ENCODE data around the gene TM9SF1.

Gene TM9SF1

DNA sequence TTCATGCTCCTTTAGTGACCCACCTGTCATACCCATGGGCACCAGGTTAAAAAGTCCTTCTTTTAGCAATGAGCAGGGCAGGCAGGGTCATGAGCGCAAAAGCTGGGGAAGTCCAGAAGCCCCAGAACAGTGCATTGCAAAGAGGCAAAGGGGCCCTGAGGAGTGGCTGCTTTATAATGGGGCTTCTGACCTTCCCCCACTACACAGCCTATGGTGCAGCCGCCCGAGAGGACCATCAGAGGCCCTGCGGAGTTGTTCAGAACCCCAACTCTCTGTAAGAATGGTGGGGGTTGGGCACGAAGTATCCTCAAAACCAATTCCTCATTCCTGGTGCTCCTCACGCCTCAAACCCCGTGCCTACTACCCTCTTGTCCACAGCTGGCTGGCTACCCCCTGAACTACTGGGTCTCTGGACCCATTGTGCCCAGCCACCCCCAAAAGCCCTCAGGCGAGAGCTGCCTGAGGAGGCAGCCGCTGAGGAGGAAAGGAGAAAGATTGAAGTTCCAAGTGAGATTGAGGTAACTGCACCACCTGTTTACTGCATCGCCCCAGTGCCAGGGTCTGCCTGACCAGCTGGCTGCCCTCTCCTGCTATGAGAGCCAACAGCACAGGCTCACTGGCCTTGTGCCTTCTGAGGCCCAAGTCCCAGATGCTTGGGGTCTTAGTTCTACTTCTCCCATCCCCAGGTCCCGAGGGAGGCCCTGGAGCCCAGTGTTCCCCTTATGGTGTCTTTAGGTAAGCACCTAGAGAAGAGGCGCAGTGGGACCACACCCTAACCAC is 16.7 kb downstream of the TM9SF1 start:
- no peak for ATAC-seq
- TF ChIP-seq ESRRG (CRISPR knock-in tag; IDR thresholded peaks at IDR 0.05) (no peak), GLIS3 (CRISPR knock-in tag; IDR thresholded peaks at IDR 0.05) (no peak), OSR1 (CRISPR knock-in tag; IDR thresholded peaks at IDR 0.05) (no peak), RARB (CRISPR knock-in tag; IDR thresholded peaks at IDR 0.05) (no peak), ISL1 (CRISPR knock-in tag; IDR thresholded peaks at IDR 0.05) (no peak), ZNF70 (CRISPR knock-in tag; IDR thresholded peaks at IDR 0.05) (no peak), CSDC2 (CRISPR knock-in tag; IDR thresholded peaks at IDR 0.05) (no peak), ZFP3 (CRISPR knock-in tag; IDR thresholded peaks at IDR 0.05) (no peak)
- TF ChIP-seq, protein P1, sequence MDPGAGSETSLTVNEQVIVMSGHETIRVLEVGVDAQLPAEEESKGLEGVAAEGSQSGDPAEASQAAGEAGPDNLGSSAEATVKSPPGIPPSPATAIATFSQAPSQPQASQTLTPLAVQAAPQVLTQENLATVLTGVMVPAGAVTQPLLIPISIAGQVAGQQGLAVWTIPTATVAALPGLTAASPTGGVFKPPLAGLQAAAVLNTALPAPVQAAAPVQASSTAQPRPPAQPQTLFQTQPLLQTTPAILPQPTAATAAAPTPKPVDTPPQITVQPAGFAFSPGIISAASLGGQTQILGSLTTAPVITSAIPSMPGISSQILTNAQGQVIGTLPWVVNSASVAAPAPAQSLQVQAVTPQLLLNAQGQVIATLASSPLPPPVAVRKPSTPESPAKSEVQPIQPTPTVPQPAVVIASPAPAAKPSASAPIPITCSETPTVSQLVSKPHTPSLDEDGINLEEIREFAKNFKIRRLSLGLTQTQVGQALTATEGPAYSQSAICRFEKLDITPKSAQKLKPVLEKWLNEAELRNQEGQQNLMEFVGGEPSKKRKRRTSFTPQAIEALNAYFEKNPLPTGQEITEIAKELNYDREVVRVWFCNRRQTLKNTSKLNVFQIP (CRISPR knock-in tag; IDR thresholded peaks at IDR 0.05; ENCODE audit: borderline replicate concordance, low read depth) = no peak

DNA sequence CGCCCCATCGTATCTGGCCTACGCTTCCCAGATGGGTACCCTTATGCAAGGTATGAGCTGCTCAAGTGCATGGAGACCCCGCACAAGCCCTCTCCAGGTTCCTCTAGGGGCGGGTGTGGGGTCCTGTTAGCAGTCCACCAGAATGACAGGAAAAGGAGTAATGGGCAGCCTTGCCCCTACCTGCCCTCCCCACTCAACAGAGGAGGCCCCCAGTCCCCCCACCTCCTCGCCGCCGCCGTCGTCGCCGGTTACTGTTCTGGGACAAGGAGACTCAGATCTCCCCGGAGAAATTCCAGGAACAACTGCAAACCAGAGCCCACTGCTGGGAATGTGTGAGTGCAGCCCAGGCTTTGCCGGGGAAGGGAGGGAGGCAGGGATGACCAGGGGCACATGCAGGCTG is 17.4 kb downstream of the TM9SF1 start:
- TF ChIP-seq TOX (CRISPR knock-in tag; IDR thresholded peaks at IDR 0.05; ENCODE audit: borderline replicate concordance) = no peak
- TF ChIP-seq ISL1 (CRISPR knock-in tag; IDR thresholded peaks at IDR 0.05) = no peak
- no peak for TF ChIP-seq SNAI2 (CRISPR knock-in tag; IDR thresholded peaks at IDR 0.05)
- no peak for TF ChIP-seq ZFP30 (CRISPR knock-in tag; IDR thresholded peaks at IDR 0.05)
- TF ChIP-seq ZNF8 (CRISPR knock-in tag; IDR thresholded peaks at IDR 0.05) = no peak
- TF ChIP-seq ARNTL (CRISPR knock-in tag; IDR thresholded peaks at IDR 0.05; ENCODE audit: borderline replicate concordance, low read depth) = no peak
- TF ChIP-seq, protein P1 (CRISPR knock-in tag; IDR thresholded peaks at IDR 0.05; ENCODE audit: borderline replicate concordance, low read depth) = no peak
- TF ChIP-seq OSR1 (CRISPR knock-in tag; IDR thresholded peaks at IDR 0.05) = no peak
- TF ChIP-seq ZNF565 (CRISPR knock-in tag; conservative IDR thresholded peaks at IDR 0.05; ENCODE audit: low read depth) = no peak
- no peak for TF ChIP-seq TCF4 (CRISPR knock-in tag; IDR thresholded peaks at IDR 0.05; ENCODE audit: borderline replicate concordance)
- TF ChIP-seq RARB (CRISPR knock-in tag; IDR thresholded peaks at IDR 0.05) = no peak
- TF ChIP-seq BACH2 (CRISPR knock-in tag; IDR thresholded peaks at IDR 0.05; ENCODE audit: borderline replicate concordance) = no peak
- no peak for ATAC-seq

DNA sequence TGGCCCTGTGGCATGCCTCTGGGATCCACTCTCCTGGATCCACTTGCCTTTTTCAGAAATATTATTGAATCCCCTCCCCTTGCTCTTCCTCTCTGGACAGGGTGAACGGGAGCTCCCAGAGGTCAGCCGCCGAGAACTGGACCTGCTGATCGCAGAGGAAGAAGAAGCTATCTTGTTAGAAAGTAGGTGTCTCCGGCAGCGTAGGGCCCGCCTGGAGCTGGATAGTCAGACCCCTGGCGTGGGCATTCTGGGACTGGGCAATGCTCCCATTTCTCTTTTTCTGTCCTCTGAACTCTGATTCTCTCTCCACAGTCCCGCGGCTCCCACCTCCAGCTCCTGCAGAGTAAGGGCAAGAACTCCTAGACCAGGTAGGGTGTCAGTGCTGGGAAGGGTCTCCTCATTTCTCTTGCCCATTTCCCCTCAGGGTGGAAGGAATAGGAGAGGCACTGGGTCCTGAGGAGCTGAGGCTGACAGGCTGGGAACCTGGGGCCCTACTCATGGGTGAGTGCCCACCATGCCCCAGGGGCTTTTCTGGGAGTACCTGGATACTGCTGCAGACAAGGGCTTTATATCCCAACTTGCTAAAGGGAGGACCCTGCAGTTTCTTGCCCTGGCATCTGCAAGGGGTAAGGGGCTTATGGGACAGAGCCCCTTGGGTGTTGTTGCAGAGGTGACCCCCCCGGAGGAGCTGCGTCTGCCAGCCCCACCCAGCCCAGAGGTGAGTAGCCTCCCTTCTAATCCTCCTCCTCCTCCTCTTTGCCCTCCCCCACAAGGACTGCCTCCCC is 18.0 kb downstream of the TM9SF1 start:
- TF ChIP-seq ZNF565 (CRISPR knock-in tag; conservative IDR thresholded peaks at IDR 0.05; ENCODE audit: low read depth) = no peak
- TF ChIP-seq, protein P1 (CRISPR knock-in tag; IDR thresholded peaks at IDR 0.05; ENCODE audit: borderline replicate concordance, low read depth) = no peak
- no peak for TF ChIP-seq ZNF70 (CRISPR knock-in tag; IDR thresholded peaks at IDR 0.05)
- TF ChIP-seq, protein P2, sequence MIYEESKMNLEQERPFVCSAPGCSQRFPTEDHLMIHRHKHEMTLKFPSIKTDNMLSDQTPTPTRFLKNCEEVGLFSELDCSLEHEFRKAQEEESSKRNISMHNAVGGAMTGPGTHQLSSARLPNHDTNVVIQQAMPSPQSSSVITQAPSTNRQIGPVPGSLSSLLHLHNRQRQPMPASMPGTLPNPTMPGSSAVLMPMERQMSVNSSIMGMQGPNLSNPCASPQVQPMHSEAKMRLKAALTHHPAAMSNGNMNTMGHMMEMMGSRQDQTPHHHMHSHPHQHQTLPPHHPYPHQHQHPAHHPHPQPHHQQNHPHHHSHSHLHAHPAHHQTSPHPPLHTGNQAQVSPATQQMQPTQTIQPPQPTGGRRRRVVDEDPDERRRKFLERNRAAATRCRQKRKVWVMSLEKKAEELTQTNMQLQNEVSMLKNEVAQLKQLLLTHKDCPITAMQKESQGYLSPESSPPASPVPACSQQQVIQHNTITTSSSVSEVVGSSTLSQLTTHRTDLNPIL (CRISPR knock-in tag; IDR thresholded peaks at IDR 0.05; ENCODE audit: low read depth) = no peak
- no peak for TF ChIP-seq CSDC2 (CRISPR knock-in tag; IDR thresholded peaks at IDR 0.05)
- TF ChIP-seq TOX (CRISPR knock-in tag; IDR thresholded peaks at IDR 0.05; ENCODE audit: borderline replicate concordance) = no peak
- TF ChIP-seq ESRRG (CRISPR knock-in tag; IDR thresholded peaks at IDR 0.05) = no peak
- TF ChIP-seq, protein P3, sequence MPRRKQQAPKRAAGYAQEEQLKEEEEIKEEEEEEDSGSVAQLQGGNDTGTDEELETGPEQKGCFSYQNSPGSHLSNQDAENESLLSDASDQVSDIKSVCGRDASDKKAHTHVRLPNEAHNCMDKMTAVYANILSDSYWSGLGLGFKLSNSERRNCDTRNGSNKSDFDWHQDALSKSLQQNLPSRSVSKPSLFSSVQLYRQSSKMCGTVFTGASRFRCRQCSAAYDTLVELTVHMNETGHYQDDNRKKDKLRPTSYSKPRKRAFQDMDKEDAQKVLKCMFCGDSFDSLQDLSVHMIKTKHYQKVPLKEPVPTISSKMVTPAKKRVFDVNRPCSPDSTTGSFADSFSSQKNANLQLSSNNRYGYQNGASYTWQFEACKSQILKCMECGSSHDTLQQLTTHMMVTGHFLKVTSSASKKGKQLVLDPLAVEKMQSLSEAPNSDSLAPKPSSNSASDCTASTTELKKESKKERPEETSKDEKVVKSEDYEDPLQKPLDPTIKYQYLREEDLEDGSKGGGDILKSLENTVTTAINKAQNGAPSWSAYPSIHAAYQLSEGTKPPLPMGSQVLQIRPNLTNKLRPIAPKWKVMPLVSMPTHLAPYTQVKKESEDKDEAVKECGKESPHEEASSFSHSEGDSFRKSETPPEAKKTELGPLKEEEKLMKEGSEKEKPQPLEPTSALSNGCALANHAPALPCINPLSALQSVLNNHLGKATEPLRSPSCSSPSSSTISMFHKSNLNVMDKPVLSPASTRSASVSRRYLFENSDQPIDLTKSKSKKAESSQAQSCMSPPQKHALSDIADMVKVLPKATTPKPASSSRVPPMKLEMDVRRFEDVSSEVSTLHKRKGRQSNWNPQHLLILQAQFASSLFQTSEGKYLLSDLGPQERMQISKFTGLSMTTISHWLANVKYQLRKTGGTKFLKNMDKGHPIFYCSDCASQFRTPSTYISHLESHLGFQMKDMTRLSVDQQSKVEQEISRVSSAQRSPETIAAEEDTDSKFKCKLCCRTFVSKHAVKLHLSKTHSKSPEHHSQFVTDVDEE (CRISPR knock-in tag; IDR thresholded peaks at IDR 0.05) = no peak
- no peak for TF ChIP-seq TCF4 (CRISPR knock-in tag; IDR thresholded peaks at IDR 0.05; ENCODE audit: borderline replicate concordance)
- no peak for TF ChIP-seq ISL1 (CRISPR knock-in tag; IDR thresholded peaks at IDR 0.05)
- TF ChIP-seq PPARA (CRISPR knock-in tag; IDR thresholded peaks at IDR 0.05; ENCODE audit: borderline replicate concordance) = no peak
- no peak for TF ChIP-seq ZFP30 (CRISPR knock-in tag; IDR thresholded peaks at IDR 0.05)
- TF ChIP-seq, protein P4, sequence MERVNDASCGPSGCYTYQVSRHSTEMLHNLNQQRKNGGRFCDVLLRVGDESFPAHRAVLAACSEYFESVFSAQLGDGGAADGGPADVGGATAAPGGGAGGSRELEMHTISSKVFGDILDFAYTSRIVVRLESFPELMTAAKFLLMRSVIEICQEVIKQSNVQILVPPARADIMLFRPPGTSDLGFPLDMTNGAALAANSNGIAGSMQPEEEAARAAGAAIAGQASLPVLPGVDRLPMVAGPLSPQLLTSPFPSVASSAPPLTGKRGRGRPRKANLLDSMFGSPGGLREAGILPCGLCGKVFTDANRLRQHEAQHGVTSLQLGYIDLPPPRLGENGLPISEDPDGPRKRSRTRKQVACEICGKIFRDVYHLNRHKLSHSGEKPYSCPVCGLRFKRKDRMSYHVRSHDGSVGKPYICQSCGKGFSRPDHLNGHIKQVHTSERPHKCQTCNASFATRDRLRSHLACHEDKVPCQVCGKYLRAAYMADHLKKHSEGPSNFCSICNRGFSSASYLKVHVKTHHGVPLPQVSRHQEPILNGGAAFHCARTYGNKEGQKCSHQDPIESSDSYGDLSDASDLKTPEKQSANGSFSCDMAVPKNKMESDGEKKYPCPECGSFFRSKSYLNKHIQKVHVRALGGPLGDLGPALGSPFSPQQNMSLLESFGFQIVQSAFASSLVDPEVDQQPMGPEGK (CRISPR knock-in tag; IDR thresholded peaks at IDR 0.05; ENCODE audit: borderline replicate concordance) = no peak
- no peak for TF ChIP-seq ZFP3 (CRISPR knock-in tag; IDR thresholded peaks at IDR 0.05)
- no peak for TF ChIP-seq RARB (CRISPR knock-in tag; IDR thresholded peaks at IDR 0.05)
- no peak for ATAC-seq
